DOHH2 (cell line): ENCODE data around the gene NCKAP5.

Source experiments
- EZH2phosphoT487 ChIP-seq: fragments of 200-600 bp; sonication (generic); IDR thresholded peaks from 2 replicates; pipeline ENCODE4 v1.6.1; 2017; ENCODE audit warnings: borderline replicate concordance, mild to moderate bottlenecking, antibody characterized with exemption, low read length, moderate library complexity, mixed read lengths
- TF ChIP-seq, protein P1 (sequence below): fragments of 200-600 bp; sonication (generic); IDR thresholded peaks from one replicate; pipeline ENCODE4 v1.5.1; 2014; ENCODE audit warnings: antibody characterized with exemption, mild to moderate bottlenecking, low read depth, low read length; ENCODE audit not compliant: poor library complexity, severe bottlenecking

DNA sequence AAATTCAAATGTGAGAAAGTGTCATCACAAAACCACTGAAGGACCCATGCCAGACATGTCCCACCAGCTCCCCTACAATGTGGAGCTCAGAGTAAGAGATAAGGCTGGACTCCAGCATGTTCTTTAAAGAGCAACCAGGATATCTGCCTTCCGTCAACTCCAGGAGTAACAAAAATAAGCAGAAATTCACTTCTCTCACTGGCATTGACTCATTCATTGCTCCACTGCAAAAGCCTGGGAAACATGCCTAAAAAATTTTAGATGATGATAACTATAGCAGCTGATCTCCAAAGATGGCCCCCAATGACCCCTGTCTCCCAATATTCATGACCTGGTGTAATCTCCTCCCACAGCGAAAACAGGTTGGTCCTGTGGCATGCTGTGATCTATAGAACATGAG is 314.5 kb downstream of the NCKAP5 start:
- TF ChIP-seq, protein P1, sequence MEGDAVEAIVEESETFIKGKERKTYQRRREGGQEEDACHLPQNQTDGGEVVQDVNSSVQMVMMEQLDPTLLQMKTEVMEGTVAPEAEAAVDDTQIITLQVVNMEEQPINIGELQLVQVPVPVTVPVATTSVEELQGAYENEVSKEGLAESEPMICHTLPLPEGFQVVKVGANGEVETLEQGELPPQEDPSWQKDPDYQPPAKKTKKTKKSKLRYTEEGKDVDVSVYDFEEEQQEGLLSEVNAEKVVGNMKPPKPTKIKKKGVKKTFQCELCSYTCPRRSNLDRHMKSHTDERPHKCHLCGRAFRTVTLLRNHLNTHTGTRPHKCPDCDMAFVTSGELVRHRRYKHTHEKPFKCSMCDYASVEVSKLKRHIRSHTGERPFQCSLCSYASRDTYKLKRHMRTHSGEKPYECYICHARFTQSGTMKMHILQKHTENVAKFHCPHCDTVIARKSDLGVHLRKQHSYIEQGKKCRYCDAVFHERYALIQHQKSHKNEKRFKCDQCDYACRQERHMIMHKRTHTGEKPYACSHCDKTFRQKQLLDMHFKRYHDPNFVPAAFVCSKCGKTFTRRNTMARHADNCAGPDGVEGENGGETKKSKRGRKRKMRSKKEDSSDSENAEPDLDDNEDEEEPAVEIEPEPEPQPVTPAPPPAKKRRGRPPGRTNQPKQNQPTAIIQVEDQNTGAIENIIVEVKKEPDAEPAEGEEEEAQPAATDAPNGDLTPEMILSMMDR, result no peak
- no peak for TF ChIP-seq EZH2phosphoT487
